ENCODE measurements around the gene PDE4D.

Gene PDE4D

DNA sequence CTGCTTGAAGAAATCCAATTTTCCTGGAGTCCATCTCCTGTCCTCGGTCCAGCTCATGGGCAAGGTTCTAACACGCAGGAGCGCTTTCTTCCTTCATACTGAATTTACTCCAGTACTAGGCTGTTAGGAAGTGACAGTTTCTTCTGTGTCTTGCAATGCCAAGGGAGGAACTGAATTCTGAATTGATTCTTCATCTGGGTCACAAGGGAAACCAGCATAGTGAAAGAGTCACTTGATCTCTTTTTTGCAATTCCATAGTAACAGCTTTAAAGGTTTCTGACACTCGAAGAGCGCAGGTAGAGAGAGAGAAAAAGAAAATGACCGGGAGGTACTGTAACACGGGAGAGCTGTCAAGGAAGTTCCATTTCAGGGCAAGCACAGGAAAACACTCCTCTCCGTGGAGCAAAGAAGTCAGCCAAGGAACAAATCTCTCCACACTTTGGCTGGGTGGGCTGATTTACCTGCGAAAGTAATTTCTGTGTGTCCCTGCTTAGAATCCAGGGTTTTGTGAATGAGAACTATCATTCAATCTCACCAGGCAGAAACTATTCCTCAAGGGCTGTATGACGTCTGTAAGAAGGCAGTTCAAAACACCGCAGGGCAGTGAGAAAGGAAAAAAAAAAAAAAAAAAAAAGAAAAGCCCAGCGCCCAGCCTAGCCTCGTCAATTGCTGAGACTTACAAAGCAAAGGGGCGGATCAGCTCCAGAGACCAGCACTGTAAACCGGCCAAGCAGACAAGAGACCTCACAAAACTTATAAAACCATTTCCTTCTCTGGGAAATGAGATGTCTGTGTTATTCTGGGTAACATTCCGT is 617.8 kb downstream of the PDE4D start:
- in situ Hi-C loops (cut with MboI; ENCODE audit: low sequenced_read_pairs) = no loop called here

DNA sequence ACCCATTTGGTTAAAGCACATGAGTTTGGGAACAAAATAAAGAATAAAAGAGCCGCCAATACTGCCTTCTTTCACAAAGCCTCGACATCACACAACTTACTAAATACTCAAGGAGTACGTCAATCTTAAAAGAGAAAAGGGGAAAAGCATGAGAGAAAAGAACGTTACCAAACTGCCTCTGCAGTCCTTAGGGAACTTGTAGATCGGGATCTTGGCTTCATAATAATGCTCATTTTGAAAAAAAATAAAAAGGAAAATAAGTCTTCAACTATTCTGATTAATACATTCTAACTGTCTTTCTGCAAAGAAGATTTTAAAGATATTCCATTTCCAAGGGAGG is 618.4 kb downstream of the PDE4D start:
- in situ Hi-C loops (cut with MboI; ENCODE audit: low sequenced_read_pairs) = no loop called here

DNA sequence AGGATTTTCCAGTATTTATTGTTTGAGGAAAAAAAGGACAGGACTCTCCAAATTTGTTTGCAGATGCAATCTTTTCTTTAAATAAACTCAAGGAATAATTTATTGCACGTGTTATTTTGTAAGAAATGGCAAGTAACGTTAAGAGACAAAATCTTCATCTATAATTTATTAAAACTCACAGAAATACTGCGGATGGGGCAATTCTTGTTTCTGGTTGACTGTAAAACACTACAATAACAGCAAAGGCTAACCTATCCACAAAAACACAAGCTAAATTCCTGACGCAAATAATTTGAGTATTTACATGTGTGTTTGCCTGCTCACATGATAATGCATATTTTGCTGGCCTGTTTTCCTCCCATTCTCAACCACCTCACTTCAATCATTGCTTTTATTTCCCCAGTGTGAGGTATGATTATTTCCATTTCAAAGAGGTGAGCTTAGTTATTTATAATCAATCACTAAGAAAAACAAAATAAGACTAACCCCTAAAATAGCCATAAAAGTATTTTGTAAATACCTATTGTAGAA is 619.4 kb downstream of the PDE4D start:
- in situ Hi-C loops (cut with MboI; ENCODE audit: low sequenced_read_pairs) = no loop called here

DNA sequence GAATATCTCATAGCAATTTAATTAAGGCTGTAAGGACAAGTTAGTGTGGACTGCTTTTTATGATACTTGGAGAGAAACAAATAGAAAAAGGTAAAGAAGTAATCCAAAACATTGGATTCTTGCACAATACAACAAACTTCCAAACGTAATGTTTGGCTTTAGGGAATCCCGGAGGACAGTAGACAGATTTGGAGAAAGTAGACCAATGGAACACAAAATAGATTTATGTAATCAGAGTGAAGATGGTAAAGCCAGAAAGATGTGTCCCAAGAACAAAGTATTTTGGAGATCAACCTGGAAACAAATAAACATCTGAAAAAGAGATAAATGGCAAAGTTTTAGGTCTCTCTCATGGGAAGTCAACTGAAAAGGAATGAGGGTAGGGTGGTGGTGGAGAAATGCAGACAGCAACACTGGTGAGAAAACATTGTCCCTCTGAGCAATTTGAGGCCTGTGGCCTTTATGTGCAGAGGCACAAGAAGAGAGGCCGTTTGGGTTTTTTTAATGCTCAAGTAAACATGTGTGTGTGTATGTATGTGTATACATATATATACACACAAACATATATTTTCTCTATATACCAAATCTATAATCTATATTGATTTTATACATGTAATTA is 620.6 kb downstream of the PDE4D start:
- in situ Hi-C loops (cut with MboI; ENCODE audit: low sequenced_read_pairs) = no loop called here

DNA sequence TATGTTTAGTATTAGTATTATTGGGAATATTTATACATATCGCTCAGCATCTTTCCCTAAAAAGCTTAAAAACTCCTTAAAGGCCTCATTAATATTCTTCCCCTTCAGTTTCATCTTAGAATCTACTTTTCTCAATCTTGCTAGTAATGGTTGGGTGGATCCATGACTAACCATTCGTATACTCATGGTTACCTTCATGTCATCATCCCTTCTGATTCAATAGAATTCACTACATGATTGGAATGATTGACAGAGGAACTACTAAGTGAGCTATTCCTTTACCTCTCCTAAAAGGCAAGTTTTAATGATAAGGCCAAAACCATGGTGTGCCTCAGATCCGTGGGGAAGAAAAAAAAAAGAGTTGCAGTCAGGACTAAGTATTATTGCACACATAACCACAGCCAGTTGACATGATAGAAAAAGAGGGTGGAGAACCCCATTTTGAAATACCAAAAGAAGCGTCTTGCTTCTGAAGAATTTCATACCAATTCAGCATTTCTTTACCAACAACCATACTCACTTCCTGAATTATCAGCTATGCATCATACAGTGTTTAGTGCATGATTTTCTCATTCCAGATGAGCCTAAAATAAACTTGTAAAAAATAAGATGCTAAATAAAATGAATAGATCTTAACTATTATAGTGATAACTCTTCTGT is 624.6 kb downstream of the PDE4D start:
- in situ Hi-C loops (cut with MboI; ENCODE audit: low sequenced_read_pairs) = no loop called here

DNA sequence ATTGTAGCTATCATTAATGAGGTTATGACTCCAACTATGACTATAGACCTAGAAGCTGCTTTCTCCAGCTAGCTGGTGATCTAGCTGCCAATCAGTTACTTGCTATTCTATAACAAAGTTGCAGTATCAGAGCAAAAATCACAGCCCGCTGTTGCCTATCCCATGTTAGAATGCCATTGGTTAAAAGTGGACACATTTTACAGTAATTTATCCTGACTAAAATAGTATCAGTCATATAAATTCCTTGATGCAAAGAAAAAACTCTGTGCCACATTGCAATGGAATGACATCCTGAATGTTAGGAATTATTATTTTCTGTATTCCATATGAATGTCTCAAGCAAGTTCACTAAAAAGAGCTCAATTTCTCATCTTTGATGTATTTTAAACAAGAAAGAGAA is 626.5 kb downstream of the PDE4D start:
- in situ Hi-C loops (cut with MboI; ENCODE audit: low sequenced_read_pairs) = no loop called here

DNA sequence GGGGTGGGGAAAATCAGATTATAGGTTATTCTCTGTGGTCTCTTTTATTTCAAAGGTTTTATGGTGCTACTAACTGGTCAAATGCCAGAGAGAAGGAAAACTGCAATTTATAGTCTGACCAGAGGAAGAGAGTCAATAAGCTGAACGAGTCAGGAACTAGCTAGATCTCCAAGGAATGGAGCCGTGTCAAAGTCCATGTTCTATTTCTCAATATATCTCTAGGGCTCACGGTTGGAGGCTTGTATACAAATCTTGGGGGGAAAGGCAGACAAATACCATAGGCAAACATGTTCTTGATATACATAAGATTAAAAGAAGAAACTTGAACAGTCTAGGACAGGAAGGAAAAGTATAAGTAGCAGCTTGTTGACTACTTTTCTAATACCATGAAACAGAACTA is 627.1 kb downstream of the PDE4D start:
- in situ Hi-C loops (cut with MboI; ENCODE audit: low sequenced_read_pairs) = no loop called here

DNA sequence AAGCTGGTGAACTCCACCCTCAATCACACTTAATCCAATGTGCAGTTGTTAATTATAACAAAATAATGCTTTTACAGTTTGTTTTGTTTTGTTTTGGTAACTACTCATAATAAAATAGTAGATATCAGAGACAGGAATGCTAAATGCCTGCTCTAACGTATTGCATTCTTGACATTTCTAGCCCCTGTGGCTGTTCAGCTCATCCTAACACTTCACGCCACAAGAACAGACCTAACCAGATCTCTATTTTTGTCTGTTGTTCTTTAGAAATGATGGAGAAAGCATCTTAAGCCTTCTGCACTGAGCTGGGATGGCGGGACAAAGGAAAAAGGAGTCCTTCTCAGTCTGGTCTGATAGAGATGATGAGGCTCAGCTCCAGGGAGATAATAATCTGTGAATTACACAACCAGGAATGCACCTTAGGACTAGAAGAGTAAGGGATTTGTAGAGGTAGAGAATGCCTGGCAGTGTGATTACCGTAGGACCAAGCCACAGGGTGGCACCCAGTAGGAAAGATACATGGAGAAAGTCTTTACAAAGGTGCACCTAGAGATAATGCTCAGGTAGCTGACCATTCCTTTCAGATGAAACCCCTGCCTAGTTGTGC is 628.8 kb downstream of the PDE4D start:
- in situ Hi-C loops (cut with MboI; ENCODE audit: low sequenced_read_pairs) = no loop called here

DNA sequence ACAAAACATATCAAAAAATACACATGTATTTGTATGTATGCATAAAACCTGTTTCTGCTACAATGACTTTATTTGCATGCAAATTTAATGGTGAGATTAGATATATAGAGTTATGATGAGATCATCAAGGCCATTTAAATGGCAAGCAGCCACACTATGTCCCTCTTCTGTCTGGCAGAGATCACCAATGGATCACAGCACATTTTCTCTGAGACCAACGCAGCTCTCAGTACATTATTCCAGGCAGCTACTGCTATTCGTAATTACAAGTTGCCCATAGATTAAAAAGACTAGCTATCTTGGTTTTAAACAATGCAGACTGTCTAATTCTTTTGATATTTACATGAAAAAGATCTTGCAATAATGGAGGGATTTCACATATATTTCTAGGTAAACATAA is 629.5 kb downstream of the PDE4D start:
- in situ Hi-C loops (cut with MboI; ENCODE audit: low sequenced_read_pairs) = no loop called here

DNA sequence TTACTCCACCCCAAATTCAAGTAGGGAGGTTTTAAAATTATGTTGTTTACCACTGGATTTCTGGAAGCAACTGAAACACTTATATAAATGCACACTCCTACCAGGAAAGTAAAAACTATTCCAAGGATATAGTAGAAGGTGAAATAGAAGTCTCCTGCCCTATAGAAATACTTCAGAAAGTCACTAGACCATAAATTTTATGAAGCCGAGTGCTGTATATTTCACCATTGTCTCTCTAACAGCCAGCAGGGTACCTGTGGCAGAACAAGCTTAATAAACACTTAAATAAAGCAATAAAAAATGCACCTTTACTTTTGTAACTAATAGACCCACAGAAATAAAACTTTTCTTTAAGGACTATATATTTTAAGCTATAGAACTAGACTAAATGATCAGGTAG is 631.6 kb downstream of the PDE4D start:
- in situ Hi-C loops (cut with MboI; ENCODE audit: low sequenced_read_pairs) = no loop called here

DNA sequence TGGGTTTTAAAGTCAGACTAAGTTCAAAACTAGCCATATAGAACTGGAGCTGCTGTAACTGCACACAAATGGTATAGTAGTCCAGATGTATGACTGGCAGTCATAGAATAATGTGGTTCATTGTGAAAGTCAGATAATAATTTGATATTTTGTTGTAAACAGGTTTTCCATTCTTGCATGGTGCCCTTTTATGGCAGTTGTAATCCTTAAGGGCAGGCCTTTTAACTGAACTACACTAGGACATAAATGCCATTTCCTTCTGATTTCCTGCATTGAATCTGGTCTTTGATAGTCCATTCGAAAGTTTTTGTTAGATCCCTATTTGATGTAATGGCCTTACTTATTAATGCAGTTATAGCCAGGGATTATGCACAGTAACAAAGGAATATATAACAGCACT is 632.6 kb downstream of the PDE4D start:
- in situ Hi-C loops (cut with MboI; ENCODE audit: low sequenced_read_pairs) = no loop called here

DNA sequence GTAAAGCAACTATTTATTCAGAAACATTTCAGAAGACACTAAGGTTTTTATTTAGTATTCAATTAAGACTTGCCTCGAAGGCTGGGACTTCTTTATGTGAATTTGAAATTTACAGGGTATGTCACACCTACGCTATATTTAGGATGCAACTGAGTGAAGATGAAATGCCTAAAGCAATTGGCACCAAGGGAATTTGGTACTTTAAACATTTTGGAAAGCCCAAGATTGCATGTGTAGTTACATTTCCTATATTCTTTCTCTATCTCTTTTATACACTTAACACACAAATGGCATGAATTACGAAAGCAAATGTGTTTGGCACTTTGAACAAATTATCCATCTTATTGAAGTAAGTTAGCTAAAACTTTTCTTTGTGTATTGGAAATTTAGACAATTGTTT is 633.3 kb downstream of the PDE4D start:
- in situ Hi-C loops (cut with MboI; ENCODE audit: low sequenced_read_pairs) = no loop called here

DNA sequence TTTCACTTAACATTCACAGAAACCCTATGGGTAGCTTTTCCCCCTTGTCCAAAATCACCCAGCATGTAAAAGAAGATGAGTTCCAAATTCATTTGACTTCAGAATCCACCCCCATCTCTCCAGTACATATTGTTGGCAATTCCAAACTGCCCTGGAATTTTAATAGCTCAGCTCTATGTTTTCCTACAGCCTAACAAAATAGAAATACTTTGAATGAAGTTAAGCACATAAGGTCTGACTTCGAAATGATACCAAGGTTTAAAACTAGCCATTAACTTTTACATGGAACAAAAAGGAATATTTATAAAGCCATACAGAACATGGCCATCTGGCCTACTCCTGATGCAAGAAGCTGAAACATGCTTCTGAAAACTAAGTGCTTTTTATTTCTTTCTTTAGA is 634.3 kb downstream of the PDE4D start:
- in situ Hi-C loops (cut with MboI; ENCODE audit: low sequenced_read_pairs) = no loop called here

DNA sequence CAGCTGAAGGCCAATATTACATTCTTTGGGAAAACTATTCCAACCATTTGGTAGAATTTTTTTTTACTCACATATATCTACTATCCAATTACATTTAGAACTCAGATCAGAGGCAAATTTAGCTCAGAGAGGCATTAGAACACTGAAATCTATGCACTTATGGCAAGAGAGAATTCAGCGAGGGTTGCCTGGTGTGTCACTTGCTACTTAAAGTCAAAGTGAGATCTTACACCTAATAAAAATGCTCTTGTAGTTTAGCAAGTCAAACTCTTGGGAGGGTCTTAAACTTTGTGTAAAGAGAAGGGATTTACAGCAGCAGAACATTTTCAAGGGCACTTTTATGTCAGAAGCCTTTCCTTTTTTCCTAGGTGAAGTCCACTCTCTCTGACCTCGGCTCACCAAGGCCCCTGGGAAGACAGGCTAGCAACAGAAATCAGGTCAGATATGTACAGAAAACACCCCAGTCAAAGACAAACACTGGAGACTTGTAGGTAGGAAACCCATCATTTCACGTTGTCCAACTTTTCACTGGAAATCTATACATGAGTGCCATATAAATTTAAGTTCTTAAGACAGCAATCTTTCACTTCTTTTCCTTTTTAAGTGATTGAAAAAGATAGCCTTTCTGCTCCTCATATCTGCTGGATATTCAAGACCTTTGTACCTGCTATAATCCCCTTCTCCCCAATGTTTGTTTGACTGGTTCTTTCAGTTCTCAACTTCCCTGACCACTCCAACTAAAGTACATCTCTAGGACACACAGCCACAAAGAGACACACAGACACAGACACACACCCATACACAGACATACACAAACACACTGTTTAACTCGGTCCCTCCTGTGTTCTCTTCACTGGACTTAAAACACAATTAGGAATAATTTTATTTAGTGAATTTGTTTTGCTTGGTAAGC is 635.8 kb downstream of the PDE4D start:
- in situ Hi-C loops (cut with MboI; ENCODE audit: low sequenced_read_pairs) = no loop called here

DNA sequence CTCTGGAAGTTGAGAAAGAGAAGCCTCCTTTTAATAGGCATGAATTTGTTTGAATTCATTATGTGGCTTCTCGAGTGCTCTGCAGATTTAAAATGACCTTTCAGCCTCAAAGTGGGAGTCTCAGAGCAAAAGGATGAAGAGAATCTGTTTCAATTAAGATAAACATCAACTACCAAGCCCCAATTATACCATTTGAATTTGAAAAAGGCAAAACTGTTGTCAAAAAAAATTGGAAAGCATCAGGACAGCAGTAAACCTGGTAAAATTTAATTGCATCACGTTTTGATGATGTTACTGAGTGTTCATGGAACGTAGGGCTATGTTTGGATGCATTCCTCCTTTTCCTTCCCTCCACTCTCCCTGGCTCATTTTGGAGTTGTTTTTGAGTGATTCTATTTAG is 637.2 kb downstream of the PDE4D start:
- in situ Hi-C loops (cut with MboI; ENCODE audit: low sequenced_read_pairs) = no loop called here

DNA sequence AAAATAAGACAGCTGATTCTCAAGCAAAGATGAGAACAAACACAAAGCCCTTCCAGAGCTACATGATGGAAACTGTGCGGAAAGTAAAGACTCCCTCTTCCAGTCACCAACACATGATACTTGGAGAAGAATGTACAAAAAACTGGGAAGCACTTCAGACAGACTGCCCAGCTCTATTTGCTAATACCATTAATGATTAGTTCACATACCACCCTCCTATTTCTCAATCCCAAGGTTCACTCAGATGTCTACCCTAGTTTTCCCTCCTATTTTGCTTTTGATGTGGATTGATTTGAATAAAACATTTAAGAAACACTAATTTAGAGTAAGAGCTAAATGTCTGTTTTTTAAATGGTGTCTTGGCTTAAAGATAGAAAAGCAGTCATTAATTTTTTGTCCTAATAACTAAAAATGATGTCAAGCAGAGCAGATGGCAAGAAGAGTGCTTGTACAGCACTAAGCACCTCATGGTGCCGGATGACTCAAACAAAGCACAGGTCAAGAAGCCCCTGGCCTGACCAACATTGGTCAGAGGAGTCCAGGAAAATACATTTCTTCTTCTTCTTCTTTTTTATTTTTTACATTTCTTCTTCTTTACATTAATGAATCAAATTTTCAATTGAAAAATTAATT is 639.4 kb downstream of the PDE4D start:
- in situ Hi-C loops (cut with MboI; ENCODE audit: low sequenced_read_pairs) = no loop called here

DNA sequence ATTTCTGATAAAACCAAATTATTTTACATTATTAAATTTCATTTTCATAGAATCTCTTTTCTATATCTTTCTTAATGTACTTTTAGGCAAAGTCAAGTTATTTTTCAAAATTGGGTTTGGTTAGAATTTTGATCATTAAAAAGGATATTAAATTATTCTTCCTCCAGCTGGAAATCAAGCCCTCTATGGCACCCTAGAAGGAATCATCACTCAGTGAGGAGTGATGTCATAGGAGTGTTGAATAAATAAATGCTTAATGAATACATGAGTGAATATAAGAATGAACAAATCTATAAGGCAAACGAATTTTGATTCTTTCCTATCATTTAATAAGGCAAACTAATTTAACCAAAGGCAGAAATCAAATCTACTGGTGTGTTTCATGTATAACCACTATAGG is 639.9 kb downstream of the PDE4D start:
- in situ Hi-C loops (cut with MboI; ENCODE audit: low sequenced_read_pairs) = no loop called here

DNA sequence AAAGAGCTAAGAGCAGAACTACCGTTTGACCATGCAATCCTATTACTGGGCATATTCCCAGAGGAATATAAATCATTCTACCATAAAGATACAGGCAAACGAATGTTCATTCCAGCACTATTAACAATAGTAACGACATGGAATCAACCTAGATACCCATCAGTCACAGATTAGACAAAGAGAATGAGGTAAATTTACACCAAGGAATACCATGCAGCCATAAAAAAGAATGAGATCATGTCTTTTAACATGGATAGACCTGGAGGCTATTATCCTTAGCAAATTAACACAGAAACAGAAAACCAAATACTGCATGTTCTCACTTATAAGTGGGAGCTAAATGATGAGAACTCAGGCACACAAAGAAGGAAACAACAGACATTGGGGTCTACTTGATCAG is 641.9 kb downstream of the PDE4D start:
- in situ Hi-C loops (cut with MboI; ENCODE audit: low sequenced_read_pairs) = no loop called here

DNA sequence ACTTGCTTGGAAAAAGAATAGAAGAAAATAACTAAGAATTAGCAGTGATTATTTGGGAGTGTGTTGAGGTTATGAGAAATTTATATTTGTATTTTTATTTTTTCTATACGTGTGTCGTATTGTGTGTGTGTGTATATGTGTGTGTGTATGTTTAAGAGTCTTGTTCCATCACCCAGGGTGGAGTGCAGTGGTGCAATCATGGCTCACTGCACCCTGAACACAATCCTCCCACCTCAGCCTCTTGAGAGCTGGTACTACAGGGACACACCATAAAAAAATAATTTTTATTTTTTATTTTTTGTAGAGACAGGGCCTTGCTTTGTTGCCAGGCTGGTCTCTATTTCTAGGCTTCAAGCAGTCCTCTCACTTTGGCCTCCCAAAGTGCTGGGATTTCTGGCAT is 643.8 kb downstream of the PDE4D start:
- in situ Hi-C loops (cut with MboI; ENCODE audit: low sequenced_read_pairs) = no loop called here

DNA sequence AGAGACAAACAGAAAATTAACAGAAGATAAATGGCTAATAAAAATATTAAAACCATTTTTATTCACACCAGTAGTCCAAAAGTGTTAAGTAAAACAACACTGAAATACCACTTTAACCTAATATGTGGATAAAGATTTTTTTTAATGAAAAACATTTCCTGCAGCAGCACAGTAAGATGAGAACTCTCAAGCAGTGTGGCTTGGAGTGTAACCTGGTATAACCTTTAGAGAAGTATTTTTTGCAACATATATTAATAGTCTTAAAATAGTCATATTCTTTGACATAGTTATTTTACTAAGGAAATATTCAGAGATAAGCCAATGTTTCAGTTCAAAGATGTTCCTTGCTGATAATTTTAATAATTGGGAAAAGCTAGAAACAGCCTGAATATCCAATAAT is 644.4 kb downstream of the PDE4D start:
- in situ Hi-C loops (cut with MboI; ENCODE audit: low sequenced_read_pairs) = no loop called here

All from hTERT RPE-1 (cell line).